HG03354 (cell line): Measurements from ENCODE around the gene SPON2.

ENCODE experiments used
- ATAC-seq: cut with Tn5 transposase; IDR thresholded peaks from one replicate; pipeline ENCODE4 v1.9.1; 2021; ENCODE audit warnings: mild to moderate bottlenecking; ENCODE audit not compliant: unreplicated experiment, poor library complexity, severe bottlenecking

The SPON2 gene

DNA sequence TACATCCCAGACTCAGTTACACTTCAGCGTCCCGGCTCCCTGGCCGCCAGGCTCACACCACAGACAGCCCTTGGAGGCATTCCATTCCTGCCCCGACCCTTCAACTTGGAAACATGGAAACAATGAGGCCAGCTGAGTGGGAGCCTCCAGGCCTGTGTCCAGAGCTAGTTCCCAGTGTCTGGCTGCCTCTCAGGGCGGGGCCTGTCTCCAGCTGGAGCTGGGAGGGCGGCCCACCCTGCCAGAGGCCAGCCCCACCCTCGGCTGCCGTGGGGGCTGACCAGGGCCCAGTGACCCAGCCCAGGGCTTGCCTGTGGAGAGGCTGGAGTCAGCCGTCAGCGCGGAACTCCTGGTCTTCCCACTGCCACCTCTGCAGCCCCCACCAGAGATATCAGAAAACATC lies 37.4 kb upstream of the SPON2 start:
- ATAC-seq: no peak

DNA sequence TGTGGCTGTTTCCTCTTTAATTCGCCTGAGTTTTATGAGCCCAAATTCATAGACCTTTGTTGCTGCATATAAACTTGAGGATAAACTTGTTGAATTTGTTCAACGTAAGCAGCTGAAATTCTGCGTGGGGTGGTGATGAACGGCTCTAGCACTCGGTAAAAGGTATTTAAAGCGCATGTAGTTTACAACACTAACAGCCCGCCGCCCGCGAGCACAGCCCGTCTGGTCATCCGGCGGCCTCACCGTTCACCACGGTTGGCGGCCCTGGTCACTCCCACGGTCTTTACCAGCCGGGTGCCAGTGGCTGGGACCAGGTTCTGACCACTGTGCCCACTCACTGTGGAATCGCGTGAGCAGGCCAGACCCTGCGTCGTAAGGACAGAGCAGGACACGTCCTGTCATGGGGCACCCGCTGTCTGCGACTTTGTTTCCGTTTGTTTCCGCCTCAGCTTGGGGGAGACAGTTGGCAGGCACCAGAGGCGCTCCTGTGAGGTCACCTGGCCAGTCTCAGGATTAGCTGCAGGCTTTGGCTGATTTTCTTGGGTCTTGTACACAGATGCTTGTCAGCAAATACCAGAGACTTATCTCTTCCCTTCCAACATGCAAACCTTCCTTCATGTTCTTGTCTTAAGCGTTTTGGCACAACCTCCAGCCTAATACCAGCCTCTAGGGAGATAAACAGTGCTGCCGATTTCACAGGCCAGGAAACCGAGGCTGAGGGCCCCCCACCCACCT lies 36.8 kb upstream of the SPON2 start:
- no peak for ATAC-seq

DNA sequence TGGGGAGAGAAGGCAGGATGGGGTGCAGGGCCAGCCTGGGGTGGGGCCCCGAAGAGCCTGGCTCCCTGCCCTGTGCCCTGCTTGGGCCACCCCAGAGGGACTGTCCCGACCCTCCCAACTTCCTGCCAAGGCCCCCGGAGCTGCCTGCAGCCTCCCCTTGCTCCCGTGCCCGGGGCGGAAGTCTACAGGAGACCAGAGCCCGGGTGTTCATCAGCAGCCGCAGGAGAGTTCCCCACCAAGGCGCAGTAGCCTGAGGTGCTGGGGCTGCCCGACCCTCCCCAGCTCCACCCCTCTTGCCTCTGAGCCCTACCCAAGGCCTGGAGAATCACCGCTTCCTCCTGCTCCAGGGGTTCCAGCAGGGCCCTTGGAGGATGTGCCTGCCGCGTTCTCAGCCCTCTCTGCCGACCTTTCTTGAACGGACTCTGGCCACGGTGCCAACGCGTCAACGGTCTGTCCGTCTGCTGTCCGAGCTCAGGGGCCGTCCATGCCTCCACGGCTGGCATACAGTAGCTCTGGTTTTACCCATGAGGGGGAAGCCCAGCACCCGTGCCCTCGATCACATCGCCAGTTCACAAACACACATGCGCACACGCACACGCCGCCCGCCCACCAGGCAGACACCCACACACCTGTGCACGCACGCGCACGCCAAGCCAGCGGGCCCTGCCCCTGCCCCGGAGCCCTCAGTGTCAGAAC lies 36.0 kb upstream of the SPON2 start:
- ATAC-seq: no peak

DNA sequence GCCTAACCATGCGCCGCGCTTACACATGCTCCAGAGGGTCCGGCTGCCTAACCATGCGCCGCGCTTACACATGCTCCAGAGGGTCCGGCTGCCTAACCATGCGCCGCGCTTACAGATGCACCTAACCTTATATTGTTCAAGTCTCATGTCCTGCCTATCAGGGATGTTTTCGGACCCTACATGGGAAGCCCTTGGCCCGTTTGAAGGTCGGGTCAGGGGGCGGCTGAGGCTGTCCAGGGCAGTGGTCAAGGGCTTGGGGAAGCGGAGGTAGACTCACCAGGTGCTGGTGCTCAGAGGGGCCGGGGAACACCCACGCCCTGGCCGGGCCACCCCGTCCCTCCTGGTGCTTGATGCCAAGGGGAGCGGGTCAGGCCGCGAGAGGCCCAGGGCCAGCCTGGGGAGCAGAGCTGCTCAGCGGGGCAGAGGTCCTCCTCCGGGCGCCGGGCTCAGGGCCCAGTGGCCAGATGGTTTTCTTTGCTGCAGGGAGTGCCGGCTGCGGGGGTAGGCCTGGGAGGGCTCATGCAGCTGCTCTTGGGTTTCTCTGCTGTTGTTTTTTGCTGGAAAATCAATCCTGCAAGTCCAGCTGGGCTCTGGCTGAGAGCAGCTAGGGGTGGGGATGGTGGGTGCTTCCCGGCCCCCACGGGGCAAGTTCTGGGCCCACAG lies 35.4 kb upstream of the SPON2 start:
- ATAC-seq: no peak

DNA sequence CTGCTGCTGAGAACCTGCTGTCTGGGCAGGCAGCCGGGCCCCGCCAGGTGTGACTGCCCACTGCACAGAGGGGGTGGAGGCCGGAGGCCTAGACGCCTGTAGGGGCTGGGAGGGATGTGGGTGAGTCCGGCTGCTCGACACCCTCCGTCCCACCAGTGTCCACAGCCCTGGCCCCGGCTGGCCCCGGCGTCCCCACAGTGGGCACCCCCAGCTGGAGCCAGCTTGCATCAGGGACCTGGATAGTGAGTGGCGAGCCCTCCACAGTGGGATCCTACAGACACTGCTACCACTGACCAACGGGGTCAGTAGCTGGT lies 34.7 kb upstream of the SPON2 start:
- no peak for ATAC-seq

DNA sequence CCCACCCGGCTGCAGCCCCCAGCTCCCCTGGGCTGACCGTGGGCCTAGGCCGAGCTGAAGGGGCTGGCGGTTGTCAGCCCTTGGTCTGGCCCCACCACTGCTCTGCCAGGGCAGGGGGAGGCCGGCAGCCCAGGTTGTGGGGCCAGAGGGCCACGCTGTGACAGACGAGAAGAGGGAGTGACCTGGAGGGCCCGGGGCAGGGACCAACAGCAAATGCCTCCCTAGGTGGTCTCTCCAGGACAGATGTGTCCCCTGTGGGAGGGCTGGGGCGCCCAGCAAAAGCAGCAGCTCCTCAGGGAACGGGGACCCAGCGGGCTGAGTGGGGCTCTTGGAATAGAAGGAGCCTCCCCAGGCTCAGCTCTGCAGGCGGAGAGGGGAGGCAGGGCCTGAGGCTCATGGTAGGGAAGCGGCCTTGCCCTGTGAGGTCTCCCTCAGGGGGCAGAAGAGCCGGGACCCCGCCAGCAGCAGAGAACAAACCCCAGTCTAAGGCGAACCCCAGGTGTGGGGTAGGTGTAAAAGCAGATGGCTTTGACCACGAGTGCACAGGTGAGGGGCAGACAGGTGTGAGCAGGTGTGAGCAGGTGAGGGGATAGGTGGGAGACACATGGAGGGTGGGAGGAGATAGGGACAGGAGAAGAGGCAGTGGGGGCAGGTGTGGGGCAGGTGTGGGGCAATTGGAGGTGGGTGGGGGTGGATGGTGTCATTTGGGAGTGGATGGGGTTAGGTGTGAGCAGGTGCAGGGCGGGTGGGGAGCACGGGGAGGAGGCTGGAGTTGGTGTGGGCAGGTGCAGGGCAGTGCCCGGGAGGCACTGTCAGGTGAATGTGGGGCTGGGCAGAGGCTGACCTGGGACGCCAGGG lies 34.1 kb upstream of the SPON2 start:
- no peak for ATAC-seq

DNA sequence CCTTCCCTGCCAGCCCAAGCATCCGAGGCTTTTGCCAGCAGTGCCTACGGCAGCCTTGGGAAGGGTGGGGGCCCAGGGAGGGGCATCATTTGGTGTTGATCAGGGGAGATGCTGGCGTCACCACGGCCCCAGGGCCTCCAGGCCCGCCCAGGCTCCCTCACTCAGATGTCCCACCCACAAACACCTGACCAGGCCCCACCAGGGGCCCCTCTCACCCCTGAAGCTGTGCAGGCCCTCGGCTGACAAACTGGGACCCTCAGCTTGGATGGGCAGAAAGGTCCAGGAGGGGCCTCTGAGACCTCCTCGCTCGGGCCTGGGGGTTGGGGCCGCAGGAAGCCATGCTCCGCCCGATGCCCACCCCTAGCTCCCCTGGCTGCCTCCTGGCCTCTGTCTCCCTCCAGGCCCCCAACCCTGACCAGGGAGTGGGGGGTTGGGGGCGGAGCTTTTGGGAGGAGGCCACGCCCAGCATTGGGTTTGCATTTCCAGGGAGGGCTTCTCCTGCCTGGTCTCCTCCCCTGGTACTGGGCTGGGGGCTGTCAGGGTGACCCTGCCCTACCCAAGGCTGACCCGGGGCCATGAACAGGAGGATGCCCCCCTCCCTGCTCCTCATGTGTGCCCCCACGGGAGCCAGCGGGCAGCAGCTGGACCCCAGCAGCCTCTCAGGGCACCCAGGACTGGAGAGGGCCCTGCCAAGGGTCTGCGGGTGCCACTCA lies 33.4 kb upstream of the SPON2 start:
- no peak for ATAC-seq

DNA sequence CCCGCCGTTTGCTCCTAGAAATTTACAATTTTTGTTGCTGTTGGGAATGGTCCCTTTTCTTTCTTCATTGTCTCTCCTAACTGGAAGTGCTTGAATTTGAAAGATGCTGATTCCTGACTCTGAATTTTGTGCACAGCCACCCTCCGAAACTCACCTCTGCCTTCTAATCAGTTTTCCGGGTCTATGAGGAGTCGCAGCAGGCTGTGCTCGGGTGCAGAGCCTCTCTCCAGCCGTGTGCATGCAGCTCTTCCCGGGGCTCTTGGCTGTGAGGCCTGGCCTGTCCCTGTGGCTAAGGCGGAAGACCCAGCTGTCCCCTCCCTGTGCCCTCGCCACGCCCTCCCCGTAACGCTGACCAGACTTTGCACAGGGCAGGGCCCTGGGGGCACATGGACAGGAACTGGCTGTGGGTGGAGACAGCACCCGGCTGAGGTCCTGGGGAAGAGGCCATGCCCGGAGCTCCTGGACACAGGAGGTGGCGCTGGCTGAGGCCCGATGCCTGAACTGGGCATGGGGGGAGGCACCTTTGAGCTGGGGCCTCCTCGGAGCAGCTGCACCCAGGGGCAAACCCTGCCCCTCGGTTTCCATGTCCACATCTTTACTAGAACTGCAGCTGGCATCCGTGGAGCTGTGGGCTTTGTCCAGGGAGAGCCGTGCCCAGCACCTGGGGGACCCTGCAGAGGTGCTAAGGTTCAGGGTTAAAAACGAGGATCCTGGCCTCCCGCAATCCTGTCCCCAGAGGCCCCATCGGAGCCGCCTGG lies 32.6 kb upstream of the SPON2 start:
- no peak for ATAC-seq

DNA sequence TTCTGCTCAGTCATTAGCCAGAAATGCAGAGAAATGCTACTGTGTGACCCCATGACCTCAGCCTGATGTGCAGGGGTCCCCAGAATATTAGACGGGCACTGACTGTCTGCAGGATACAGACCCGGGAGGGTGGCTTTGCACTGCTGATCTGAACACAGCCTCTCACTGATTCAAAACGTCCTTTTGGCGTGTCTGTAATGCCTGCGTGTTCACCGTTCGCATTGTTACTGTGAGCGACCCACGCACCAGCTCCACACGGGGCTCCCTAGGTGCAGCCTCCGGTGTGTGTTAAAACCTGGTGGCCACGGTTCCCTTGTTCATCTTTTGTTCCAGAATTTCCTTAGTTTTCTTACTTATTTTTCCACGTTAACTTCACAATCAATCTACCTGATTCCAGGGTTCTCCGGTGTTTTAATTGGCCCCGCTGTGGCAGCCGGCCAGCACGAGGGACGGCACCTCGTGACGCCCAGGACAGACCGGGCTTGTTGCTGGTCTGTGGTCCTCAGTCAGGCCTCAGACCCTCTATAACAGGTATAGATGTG lies 32.0 kb upstream of the SPON2 start:
- ATAC-seq: no peak

DNA sequence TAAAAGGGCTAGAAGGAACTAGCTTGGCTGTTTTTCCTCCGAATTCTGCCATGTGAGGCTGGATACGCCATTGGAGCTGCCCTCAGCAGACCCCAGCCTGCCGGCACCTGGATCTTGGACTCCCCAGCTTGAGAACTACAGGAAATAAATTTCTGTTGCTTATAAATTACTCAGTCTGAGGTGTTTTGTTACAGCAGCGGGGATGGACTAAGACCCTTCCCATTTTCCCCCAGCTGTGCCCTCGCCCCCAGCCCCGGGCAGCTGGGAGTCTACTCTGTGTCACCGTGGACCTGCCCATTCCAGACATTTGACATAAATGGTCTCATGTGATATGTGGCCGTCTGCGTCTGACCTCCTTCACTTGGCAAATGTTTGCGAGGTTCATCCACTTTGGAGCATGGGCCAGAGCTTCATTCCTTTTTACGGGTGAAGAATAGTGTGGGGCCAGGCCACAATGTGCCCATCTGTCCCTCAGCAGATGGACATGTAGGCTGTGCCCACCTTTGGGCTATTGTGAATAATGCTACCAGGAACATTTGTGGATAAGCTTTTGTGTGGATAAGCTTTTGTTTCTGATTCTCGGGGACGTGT lies 30.7 kb upstream of the SPON2 start:
- ATAC-seq: no peak

DNA sequence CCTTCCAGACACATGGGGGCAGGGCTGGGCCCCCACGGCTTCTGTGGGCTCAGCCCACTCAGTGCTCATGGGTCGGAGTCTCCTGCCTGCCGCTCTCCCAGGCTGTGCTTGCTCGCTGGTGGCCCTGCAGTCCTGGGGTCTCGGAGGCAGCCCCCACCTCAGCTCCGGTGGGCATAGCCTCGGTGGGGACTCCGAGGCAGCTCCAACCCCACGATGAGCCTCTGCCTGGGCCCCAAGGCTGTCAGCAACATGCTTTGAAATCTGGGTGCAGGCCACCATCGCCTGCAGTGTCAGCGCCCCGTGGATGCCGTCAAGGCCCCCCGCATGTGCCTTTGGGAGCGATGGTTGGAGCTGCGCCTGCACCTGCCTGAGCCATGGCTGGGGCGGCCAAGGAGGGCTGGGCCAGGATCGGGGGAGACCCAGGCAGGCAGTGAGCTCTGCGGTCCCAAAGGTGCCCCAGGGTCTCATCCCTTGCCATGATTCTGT lies 30.2 kb upstream of the SPON2 start:
- no peak for ATAC-seq

DNA sequence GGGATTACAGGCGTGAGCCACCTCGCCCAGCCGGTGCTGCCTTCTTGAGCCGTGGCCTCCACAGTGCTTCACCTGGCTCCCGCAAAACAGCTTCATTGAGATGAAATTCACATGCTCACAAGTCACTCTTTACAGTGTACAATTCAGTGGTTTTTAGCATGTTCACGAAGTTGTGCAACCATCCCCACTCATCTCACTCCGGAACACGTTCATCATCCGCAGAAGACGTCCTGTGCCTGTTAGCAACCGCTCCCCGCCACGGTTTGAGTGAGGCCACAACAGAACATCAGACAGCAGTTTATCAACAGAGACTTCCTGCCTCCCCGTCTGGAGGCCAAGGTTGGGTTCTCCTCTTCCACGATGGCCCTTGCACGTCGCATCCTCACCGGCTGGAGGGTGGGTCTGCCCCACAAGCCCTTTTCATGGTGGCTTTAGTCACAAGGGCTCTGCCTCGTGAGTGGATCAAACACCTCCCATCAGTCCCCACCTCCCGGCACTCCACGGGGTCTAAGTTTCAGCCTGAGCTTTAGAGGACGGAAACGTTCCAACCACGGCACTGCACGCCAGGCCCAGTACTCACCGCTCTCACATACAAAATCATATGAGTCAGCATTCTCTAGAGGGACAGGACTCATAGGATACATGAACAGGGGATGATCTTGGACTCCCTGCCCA lies 29.6 kb upstream of the SPON2 start:
- peak; percentile 48 for ATAC-seq

DNA sequence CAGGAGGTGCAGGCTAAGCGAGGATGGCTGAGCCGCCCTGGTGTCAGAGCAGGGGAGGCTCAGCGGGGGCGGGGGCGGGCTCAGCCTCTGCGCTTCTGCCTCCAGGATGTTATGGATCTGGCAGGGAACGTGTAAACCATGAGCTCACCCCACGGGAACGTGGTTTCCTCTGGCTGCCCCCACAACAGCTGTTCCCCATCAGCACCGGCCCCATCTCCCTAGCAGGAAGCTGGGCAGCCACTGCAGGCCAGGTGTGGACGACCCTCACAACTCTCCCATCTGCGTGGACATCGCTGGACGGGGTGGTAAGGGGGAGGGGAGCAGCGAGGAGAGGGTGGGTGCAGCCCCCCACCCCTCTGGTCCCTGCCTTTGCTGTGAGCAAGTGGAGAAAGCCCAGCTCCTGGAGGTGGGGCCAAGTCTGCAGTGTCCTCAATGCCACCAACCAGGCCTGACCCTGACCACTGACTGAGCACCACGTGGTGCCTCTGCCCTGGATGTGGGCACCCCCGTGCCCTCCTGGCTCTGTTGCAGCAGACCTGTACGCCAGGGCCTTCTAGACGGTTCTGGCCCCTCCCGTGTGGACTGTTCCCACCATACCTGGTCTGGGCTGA lies 28.1 kb upstream of the SPON2 start:
- ATAC-seq: no peak

DNA sequence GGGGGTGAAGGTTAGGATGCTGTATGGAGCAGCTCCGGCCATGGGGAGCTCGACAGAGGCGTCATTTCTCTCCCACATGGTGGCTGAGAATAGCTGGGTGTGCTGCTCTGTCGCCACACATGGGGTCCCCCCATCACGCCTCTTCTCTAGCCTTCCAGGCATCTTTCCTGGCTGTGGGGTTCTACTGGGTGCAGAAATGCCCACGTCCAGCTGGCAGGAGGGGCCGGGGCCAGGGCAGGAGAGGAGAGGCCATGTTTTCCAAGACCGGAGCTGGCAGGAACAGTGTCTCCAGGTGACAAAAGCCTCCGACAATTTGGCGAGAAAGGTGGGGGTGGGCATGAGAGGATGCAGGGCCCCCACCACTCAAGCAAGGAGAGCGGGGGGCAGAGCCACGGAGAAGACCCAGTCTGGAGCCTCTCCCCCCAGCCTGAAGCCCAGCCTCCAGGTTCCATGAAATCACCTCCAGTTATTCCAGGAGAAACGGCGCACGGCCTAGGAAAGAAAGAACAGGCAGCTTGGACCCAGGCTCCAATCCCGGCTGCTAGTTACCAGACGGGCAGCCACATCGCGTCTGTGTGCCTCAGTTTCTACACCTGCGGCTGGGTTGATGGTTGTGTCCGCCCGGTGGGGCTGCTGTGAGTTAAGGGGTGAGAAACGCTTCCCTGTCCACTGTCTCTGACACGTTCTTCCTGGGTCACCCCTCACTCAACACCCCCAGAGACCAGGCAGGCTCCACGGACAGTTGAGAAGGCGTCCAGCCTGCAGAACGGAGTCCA lies 27.4 kb upstream of the SPON2 start:
- ATAC-seq: no peak

DNA sequence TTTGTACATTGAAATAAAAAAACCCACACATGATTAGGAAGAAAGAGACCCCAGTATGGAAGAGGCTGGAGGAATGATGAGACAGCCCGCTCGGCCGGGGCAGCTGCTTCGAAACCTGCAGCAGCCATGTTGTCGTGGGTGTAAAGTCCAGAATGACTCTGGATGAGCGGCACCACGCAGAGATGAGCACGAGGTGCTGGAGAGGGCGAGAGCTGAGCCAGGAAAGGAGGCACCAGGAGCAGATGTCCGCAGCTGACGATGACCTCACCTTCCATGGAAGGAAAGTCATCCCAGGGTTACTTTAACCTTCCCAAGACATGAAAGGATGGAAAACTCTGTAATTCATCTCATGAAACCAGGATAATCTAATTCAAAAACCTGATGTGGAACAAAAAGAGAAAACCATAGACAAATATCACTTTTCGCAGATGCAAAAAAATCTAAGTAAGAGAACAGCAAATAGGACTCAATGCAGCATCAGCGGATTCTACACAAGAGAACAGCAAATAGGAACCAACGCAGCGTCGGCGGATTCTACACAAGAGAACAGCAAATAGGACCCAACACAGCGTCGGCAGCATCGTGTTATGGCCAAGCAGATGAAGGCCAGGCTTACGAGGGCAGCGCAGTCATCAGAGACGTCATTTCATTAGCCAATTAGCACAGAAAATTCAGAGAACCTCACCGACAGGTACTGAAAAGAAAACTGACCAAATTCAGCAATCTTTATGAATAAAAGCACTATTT lies 25.9 kb upstream of the SPON2 start:
- ATAC-seq: no peak
